NCI-H1930 (cell line): ENCODE results near the gene SDCCAG8.

Source experiments
- DNase-seq, 2 experiments: peaks; one replicate each; lab custom pipeline; 2025; lab: John Stamatoyannopoulos, UW

SDCCAG8 gene

GRCh38 chr1:243501002-243501401 is 245.2 kb downstream of the SDCCAG8 start:
- DNase-seq = no peak

GRCh38 chr1:243503155-243503554 is 247.3 kb downstream of the SDCCAG8 start:
- no peak for DNase-seq

GRCh38 chr1:243505986-243506689 is 250.3 kb downstream of the SDCCAG8 start:
- DNase-seq = no peak

DNA sequence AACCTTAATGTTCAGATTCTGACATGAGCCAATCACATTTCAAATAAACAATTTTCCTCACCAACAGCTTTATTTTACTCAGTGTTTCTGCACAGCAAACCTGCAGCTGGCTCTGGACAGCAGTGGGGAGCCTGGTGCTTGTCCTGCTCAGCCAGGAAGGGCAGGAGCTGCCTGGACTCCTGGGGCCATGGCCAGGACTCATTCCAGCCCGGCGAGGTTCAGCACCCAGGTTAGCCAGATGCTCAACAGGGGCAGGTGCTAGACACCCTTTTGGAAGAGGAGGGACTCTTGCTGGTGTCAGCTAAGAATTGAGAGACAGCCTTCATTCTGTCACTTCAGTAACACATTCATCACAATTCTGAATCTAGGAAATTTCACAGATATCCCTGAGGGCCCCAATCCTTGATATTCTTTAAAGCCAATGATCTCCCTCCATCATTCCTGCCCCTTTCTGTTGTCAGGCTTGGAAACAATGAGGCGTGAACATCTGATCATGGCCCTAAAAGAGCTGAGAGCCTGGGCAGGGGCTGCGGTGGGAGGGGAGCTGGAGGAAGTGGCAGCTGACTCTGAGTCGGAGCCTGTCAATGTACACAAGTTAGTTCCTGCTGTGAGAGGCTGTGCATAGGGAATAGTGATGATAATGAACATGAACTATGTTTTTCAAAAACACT is 251.3 kb downstream of the SDCCAG8 start:
- DNase-seq = no peak

DNA sequence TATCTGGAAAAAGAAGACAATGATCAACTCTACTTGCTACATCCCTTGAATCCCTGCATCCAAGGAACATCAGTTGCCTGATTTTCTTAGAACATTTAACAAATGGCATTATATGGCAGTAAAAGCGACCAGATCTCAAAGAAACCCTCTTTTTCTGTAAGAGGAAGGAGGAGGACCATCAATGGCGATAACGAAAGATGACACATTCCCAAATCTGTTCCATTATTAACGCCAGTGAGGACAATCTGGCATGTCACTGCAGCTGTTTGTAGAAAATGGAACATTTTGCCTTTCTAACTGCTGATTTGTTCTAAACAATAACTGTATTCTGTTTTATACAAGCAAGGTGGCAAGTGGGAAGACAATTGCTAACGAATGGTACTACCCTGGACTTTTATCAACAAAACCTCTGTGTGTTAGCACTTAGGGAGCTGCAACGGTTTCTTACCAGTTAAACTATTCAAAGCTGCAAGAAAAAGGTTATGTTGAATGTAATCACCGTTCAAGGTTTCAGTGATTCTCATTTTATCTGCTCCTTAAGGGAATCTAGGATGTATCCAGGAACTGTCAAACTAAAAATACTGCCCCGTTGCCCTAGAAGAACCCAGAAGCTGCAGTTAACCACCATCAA is 251.9 kb downstream of the SDCCAG8 start:
- DNase-seq = no peak

DNA sequence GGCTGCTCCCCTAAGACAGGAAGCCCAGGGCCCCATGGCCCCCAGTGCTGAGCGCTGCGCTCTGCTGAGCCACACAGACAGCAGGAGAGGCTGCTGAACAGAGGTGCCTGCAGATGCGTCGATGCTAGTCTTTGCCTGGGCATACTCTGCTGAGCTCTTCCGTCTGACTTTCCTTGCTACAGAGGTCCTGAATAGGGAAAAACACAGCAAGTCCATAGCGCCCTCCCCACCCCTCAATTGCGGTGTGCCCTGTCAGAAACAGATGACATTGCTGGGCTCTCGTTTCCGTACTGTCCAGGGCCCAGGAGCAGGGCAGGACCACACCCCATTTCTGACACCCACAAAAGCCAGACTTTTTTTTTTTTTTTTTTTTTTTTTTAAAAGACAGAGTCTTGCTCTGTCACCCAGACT is 252.5 kb downstream of the SDCCAG8 start:
- no peak for DNase-seq

DNA sequence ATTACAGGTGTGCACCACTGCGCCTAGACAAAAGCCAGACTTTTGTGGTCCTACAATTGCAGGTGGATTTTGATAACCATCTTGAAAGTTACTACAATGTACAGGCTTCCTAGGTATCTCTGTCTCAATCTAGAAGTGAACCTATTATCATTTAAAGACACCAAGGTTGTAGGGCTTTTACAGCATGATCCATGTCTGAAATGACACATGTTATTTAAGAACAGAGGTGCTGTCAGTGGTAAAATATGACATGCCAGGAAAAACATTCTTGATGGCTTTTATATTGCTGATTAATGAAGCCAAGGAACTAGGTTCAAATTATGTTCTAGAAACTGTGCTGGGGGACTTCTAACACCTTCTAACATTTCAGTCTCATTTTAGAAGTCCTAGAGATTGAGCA is 253.1 kb downstream of the SDCCAG8 start:
- DNase-seq = no peak

GRCh38 chr1:243510928-243511327 is 255.1 kb downstream of the SDCCAG8 start:
- DNase-seq = no peak

DNA sequence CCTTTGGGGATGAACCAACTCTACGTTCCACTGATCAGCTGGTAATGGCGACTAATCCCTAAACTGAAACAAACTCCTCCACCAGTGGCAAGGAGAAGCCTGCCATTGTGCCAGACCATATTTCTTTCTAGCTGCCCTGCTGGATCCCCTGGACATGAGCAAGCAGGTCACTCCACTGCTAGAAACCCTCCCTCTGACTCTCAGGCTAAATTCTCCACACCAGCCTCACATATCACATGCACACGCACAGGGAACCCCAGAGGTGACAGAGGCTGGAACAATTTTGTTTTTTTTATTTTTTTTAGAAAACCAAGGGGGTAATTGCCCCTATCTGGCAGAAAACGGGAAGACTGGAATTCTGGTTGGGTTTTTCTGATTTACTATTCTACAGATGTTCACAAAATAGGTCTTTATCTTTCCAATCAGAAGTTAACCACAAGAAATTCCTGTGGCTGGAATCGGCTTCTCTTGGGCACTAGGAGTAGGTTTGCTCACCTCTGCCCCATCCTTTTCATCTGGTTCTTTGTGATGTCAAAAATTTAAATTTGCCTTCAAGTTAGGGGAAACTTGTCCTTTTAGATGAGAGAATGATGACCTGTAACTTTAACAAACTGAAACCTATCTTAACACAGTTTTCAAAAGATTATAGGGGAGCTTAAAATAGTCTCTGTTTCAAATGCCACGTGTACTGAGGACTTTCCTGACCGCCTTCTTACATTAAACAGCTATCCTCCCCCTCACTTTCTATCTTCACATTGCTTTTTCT is 258.1 kb downstream of the SDCCAG8 start:
- no peak for DNase-seq

- DNase-seq = no peak
Measured at GRCh38 chr1:243514927-243515326, 259.1 kb downstream of the SDCCAG8 start.

DNA sequence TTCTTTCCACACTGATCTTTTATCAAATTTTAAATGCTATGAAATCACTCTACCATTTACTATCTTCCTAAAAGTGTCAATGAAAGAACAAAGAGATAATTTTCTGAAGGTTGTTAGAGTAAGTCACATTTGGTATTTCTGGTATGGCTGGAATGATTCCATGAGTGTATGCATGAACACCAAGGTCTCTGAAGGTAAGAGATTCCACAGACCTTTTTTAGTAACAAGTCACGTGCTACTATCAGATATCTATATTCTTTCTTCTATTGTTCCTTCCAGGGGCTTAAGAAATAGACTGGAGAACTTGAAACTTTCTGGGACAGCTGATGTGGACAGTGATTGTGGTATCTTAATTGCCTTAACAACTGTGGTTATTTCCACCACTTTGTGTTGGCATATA is 265.0 kb downstream of the SDCCAG8 start:
- no peak for DNase-seq

DNA sequence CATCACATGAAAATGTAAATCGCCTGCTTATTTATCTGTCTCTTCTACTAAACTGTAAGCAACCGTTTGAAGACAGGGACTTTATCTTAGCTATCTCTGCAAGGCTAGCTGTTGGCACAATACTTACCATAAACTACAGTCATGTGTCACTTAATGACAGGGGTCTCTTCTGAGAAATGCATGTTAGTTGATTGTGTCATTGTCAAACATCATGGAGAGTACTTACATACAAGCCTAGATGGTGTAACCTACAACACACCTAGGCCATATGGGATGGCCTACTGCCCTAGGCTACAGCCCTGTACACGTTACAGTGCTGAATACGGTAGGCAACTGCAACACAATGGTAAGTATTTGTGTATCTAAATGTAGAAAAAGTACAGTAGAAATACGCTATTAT is 267.9 kb downstream of the SDCCAG8 start:
- no peak for DNase-seq

- no peak for DNase-seq
Measured at GRCh38 chr1:243525085-243525487, 269.2 kb downstream of the SDCCAG8 start.

DNA sequence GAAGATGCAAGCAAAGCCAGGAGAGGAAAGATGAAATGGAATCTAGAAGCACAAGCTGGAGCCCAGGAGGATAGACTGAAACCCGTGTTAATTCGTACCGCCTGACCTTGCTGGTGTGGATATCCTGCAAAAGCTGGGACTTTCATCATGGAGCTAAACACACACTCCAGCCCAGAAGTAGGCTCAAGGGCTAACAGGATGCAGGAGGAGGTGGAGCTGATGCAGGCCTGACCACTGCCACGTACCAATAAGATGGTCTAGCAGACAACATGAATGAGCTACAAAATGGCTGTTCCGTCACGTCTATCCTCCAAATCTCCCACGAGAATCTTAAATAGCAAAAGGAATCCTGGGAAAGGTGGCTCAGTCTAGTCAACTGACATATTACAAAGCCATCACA is 270.3 kb downstream of the SDCCAG8 start:
- no peak for DNase-seq

DNA sequence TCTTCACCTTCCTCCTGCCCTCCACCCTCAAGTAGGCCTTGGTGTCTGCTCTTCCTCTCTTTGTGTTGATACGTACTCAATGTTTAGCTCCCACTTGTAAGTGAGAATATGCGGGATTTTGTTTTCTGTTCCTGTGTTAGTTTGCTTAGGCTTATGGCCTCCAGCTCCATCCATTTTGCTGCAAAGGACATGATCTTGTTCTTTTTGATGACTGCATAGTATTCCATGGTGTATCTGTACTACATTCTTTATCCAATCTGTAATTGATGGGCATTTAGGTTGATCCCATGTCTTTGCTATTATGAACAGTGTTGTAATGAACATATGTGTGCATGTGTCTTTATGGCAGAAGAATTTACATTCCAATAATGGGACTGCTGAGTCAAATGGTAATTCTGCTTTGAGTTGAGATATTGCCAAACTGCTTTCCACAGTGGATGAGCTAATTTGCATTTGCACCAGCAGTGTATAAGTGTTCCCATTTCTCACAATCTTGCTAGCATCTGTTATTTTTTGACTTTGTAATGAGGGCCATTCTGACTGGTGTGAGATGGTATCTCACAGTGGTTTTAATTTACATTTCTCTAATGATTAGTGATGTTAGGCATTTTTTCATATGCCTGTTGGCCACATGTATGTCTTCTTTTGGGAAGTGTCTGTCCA is 272.7 kb downstream of the SDCCAG8 start:
- no peak for DNase-seq

DNA sequence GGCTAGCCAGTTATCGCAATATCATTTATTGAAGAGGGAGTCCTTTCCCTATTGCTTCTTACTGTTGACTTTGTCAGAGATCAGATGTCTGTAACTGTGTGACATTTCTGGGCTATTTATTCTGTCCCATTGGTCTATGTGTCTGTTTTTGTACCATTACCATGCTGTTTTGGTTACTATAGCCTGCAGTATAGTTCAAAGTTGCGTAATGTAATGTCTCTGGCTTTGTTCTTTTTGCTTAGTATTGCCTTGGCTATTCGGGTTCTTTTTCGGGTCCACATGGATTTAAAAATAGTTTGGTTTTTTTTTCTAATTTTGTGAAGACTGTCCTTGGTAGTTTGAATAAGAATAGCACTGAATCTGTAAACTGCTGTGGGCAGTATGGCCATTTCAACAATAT is 273.7 kb downstream of the SDCCAG8 start:
- no peak for DNase-seq

DNA sequence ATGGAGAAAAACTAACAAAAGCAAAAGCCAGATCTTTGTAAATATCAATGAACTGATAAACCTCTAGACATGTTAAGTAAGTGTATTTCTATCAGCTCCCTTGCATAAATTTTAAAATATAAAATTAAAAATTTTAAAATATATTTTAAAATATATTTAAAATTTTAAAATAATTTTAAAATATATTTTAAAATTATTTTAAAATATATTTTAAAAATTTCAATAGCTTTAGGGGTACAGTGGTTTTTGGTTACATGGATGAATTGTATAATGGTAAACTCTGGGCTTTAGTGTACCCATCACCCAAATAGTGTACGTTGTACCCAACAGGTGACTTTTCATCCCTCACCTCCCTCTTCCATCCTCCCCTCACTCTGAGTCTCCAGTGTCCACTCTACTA is 279.2 kb downstream of the SDCCAG8 start:
- DNase-seq = no peak

GRCh38 chr1:243539636-243540035 is 283.8 kb downstream of the SDCCAG8 start:
- no peak for DNase-seq

- no peak for DNase-seq
Measured at GRCh38 chr1:243542739-243543415, 287.0 kb downstream of the SDCCAG8 start.

GRCh38 chr1:243543501-243543900 is 287.7 kb downstream of the SDCCAG8 start:
- no peak for DNase-seq

DNA sequence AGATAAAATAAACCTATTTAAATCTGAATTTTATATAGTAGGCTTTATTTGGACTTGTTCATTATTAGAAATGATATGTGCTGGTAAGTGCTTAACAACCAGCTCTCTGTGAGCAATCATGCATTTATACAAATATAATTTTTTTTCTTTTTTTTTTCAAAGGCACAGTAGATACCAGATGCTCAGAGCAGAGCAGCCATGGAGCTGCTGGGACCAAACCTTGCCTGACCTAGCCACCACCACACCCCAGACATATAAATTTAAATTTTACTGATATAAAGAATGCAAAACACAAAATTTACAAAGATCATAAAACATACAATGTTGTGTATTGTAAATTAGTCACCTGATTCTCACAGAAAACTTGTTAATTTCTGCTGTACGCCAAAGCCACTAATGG is 290.6 kb downstream of the SDCCAG8 start:
- no peak for DNase-seq

DNA sequence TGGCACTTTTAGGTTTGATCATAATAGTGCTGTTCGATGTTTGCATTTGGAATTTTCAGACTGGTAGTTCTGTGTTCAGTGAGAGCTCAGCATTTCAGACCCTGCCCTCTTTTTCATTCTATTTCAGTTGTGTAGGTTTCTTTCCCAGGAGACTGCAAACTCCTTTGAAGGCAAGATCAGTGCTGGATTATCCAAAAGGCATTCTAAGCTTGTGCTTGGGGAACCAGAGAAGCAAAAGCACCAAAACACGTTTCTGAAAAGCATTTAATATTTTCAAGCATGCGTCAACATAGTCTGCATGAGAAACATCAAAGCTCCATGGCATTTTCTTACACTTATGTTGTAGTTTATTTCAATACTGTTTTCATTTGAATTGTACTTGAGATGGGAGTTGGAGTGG is 292.1 kb downstream of the SDCCAG8 start:
- DNase-seq = no peak
